Smooth muscle cell (in vitro differentiated cells): Measurements from ENCODE around the gene SYNE1. TPM values are rescaled to one million over a fixed set of nuclear protein-coding genes. Genes with fewer than 3 reads are reported as not detected.
"Not testable (repeated sequence)": the region's sequence is repeated elsewhere in the genome, so short reads cannot be mapped to it uniquely, and the experiment has no call there.

Experiments used
- DNase-seq: peaks from one replicate; lab custom pipeline; 2025; ENCODE audit not compliant: unreplicated experiment; lab: John Stamatoyannopoulos, UW
- H2AFZ ChIP-seq: fragments of 200-600 bp; sonication (generic); 2 replicates; pipeline ENCODE4 v1.6.0; 2016; ENCODE audit warnings: antibody characterized with exemption, low read depth, mild to moderate bottlenecking
- H3F3A ChIP-seq: fragments of 200-600 bp; sonication (generic); 2 replicates; pipeline ENCODE4 v1.6.0; 2017; ENCODE audit warnings: antibody characterized with exemption, low read depth
- H3K27ac ChIP-seq: fragments of 200-600 bp; sonication (generic); 2 replicates; pipeline ENCODE4 v1.5.1; 2016; ENCODE audit warnings: low read depth, mild to moderate bottlenecking
- H3K27me3 ChIP-seq: fragments of 200-600 bp; sonication (generic); 2 replicates; pipeline ENCODE4 v1.6.1; 2016; ENCODE audit warnings: low read depth, mild to moderate bottlenecking
- H3K36me3 ChIP-seq: fragments of 200-600 bp; sonication (generic); 2 replicates; pipeline ENCODE4 v1.5.1; 2016; ENCODE audit warnings: low read depth
- H3K4me1 ChIP-seq: fragments of 200-600 bp; sonication (generic); 2 replicates; pipeline ENCODE4 v1.5.1; 2016; ENCODE audit warnings: low read depth
- H3K4me2 ChIP-seq: fragments of 200-600 bp; sonication (generic); 2 replicates; pipeline ENCODE4 v1.6.0; 2016; ENCODE audit warnings: mild to moderate bottlenecking
- H3K4me3 ChIP-seq: fragments of 200-600 bp; sonication (generic); 2 replicates; pipeline ENCODE4 v1.5.1; 2016; ENCODE audit warnings: mild to moderate bottlenecking
- H3K79me2 ChIP-seq: fragments of 200-600 bp; sonication (generic); 2 replicates; pipeline ENCODE4 v1.6.0; 2016; ENCODE audit warnings: low read depth, mild to moderate bottlenecking
- H3K9ac ChIP-seq: fragments of 200-600 bp; sonication (generic); 2 replicates; pipeline ENCODE4 v1.6.0; 2016; ENCODE audit warnings: low read depth
- H3K9me3 ChIP-seq: fragments of 200-600 bp; sonication (generic); replicated peaks from 2 replicates; pipeline ENCODE4 v1.5.1; 2016; ENCODE audit warnings: low read depth
- H4K20me1 ChIP-seq: fragments of 200-600 bp; sonication (generic); 2 replicates; pipeline ENCODE4 v1.6.0; 2016; ENCODE audit warnings: low read depth
- WGBS: methylation state at CpG from one replicate; pipeline ENCODE4 v1.1.7; 2016; ENCODE audit warnings: low lambda C conversion rate; 5-methylcytosine and 5-hydroxymethylcytosine counted together
- polyA plus RNA-seq: library from polyadenylated mRNA; unstranded; fragments of >200 nt; fragmentation: Nextera tagmentation; extraction: Ambion mirVana; gene quantifications from 2 replicates; pipeline ENCODE4 v1.2.1, GENCODE V29; 2016
- total RNA-seq: library from RNA; depleted of rRNA; stranded (reverse); fragments of >200 nt; gene quantifications from 2 replicates; pipeline ENCODE4 v1.2.3, GENCODE V29; 2014
- TF ChIP-seq, protein P1 (sequence below): fragments of 200-600 bp; sonication (generic); IDR thresholded peaks from 2 replicates; pipeline ENCODE4 v1.5.1; 2017; ENCODE audit warnings: borderline replicate concordance, mild to moderate bottlenecking, antibody characterized with exemption; ENCODE audit not compliant: insufficient read depth, poor library complexity, severe bottlenecking

The SYNE1 gene
- total and polyA plus RNA-seq, 2 experiments from 2014 or later, result 18.2 to 56.2 TPM

DNA sequence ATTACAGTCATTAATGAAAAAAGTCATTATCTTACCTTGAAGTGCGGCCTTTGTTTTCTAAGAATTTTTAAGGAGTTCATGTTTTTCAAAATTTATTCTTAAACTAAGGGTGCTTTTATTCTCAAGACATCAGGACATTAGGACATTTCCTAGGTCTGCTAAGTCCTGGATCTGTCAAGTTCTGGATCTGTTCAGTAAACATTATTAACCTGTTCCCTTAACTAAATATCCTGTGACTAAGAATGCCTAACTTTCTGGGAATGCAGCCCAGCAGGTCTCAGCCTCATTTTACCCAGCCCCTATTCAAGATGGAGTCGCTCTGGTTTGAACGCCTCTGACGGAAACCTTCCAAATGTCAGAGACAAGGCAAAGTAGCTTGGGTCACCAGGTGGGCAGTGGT, 302.6 kb downstream of the SYNE1 start:
- Histone ChIP-seq H3F3A (no peaks in the 10 kb centered on the region), H3K9me3 (no peaks in the 10 kb centered on the region), H3K79me2 (no peaks in the 10 kb centered on the region), H3K9ac (no peak overlapping the region), H4K20me1 (no peaks in the 10 kb centered on the region), H3K27me3 (no peaks in the 10 kb centered on the region), H3K27ac (no peak overlapping the region), H3K4me3 (no peak overlapping the region), H2AFZ (no peak overlapping the region), H3K4me2 (no peak overlapping the region), H3K36me3 (peaks cover 36% of the 10 kb centered on the region), H3K4me1 (no peaks in the 10 kb centered on the region)
- 89% methylated on average over 4 of the region's 4 CpGs for WGBS
- TF ChIP-seq, protein P1, sequence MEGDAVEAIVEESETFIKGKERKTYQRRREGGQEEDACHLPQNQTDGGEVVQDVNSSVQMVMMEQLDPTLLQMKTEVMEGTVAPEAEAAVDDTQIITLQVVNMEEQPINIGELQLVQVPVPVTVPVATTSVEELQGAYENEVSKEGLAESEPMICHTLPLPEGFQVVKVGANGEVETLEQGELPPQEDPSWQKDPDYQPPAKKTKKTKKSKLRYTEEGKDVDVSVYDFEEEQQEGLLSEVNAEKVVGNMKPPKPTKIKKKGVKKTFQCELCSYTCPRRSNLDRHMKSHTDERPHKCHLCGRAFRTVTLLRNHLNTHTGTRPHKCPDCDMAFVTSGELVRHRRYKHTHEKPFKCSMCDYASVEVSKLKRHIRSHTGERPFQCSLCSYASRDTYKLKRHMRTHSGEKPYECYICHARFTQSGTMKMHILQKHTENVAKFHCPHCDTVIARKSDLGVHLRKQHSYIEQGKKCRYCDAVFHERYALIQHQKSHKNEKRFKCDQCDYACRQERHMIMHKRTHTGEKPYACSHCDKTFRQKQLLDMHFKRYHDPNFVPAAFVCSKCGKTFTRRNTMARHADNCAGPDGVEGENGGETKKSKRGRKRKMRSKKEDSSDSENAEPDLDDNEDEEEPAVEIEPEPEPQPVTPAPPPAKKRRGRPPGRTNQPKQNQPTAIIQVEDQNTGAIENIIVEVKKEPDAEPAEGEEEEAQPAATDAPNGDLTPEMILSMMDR, result no peak
- no peak for DNase-seq

DNA sequence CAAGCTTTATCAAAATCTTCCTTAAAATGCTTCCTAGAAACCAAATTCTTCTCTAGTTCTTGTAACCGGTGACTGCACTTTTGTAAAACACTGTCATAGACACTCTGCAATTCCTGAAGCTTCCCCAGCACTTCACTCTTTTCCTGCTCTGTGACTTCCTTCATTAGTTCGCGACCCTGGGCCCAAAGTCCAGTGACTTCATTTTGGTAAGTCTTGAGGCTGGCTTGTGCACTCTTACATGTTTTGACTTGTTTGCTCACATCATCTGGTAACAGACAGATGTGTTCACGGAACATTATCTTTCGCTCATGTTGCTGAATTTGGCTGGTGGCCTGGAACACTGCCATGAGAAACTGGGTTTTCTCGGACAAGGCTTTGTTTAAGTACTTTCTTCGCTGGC, 306.2 kb downstream of the SYNE1 start:
- WGBS, result 99% methylated on average over 7 of the region's 7 CpGs
- Histone ChIP-seq H3K27ac (no peak overlapping the region), H3K27me3 (no peaks in the 10 kb centered on the region), H3K36me3 (peaks cover 43% of the 10 kb centered on the region), H3K9ac (no peak overlapping the region), H3F3A (no peaks in the 10 kb centered on the region), H3K4me3 (no peak overlapping the region), H3K9me3 (no peaks in the 10 kb centered on the region), H3K4me1 (no peaks in the 10 kb centered on the region), H4K20me1 (peaks cover 2% of the 10 kb centered on the region), H2AFZ (no peak overlapping the region), H3K79me2 (no peaks in the 10 kb centered on the region), H3K4me2 (no peak overlapping the region)
- TF ChIP-seq, protein P1, result no peak
- no peak for DNase-seq

DNA sequence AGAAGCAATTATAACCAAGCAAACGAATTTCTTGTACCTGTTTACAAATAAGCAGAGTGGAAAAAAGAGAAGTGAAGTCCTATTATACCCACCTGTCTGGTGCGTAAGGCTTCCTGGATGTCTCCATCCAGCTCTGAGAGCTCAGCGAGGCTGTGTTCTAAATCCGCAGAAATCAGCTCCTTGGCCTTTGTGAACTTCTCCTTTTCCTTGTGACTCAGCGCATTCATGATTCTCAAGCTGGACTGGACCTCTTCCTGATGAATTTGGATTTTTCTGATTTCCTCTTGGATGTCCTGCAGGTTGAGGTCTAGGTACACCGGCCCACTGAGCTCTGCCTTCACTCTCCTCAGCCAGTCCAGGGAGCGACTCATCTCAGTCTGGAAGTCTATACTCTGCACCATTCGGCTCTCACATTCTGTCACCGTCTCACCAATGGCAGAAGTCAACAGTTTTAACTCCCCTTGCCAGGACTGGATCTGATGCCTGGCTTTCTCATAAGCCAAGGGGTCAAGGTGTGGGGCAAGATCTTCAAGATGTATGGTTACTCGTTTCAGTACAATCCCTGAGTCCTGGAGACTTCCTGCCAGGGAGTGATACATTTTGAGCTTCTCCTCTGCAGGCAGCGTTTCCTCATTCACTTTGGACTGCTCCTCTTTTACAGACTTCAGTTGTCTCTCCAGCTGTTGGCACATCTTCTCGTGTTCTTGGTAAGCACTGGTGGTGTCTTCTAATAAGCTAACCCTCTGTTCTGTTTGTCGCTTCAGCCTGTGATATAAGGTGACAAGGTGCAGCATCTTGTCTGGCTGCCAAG, 307.3 kb downstream of the SYNE1 start:
- WGBS, result 94% methylated on average over 13 of the region's 13 CpGs
- Histone ChIP-seq H4K20me1 (peaks cover 2% of the 10 kb centered on the region), H3K4me1 (no peaks in the 10 kb centered on the region), H3K4me3 (no peak overlapping the region), H3K27me3 (no peaks in the 10 kb centered on the region), H2AFZ (no peak overlapping the region), H3K9me3 (no peaks in the 10 kb centered on the region), H3F3A (no peaks in the 10 kb centered on the region), H3K9ac (no peak overlapping the region), H3K36me3 (peaks cover 54% of the 10 kb centered on the region), H3K4me2 (no peak overlapping the region), H3K79me2 (no peaks in the 10 kb centered on the region), H3K27ac (no peak overlapping the region)
- DNase-seq, result no peak
- TF ChIP-seq, protein P1, result no peak

DNA sequence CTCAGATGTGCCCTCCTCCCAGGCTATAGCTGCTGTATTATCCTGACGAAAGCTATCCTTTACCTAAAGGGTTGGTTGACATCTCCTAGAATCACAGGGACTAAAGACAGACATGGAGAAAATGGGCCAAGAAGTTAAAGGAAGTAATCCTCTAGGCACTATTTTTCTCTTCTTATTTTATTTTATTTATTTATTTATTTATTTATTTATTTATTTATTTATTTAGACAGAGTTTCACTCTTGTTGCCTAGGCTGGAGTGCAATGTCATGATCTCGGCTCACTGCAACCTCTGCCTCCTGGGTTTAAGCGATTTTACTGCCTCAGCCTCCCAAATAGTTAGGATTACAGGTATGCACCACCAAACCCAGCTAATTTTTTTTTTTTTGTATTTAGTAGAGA, 309.0 kb downstream of the SYNE1 start:
- not testable (repeated sequence) for H3K27me3 ChIP-seq, H3K4me1 ChIP-seq, H3K4me3 ChIP-seq, H2AFZ ChIP-seq, H3K4me2 ChIP-seq, DNase-seq, H3F3A ChIP-seq, H4K20me1 ChIP-seq, H3K27ac ChIP-seq, H3K79me2 ChIP-seq, H3K9me3 ChIP-seq, H3K9ac ChIP-seq
- 97% methylated on average over 3 of the region's 3 CpGs for WGBS
- peaks cover 47% of the 10 kb centered on the region for H3K36me3 ChIP-seq
